Measurements from ENCODE around the gene VPS25. TPM values are rescaled to one million over a fixed set of nuclear protein-coding genes. Genes with fewer than 3 reads are reported as not detected.
A peak's percentile ranks its signal among the peaks of the same experiment; 100 is the strongest.

The VPS25 gene
- total RNA-seq, 2 donors from 2014 or later: 114 to 126 TPM

- H3K27ac ChIP-seq (ENCODE audit: low read depth, low read length): no peak within 1 kb of the TSS
- WGBS, 2 experiments (ENCODE audit: insufficient coverage in 1 of 2, insufficient read length in 1 of 2): 6% methylated on average over 91 of the region's 92 CpGs; no CpG with 5 or more reads in 1 of the 2 experiments
- H3K27ac Mint-ChIP-seq: no peak within 1 kb of the TSS
Observed at GRCh38 chr17:42760652-42761581, 12.3 kb upstream of the VPS25 start, which contains the start of gene RAMP2. Gene RAMP2, plus strand, starts transcription at chr17:42761227. Its CDS starts 35 bp downstream, at chr17:42761262.

GRCh38 chr17:42761638-42762037, 11.6 kb upstream of the VPS25 start:
- WGBS, 2 experiments (ENCODE audit: insufficient coverage in 1 of 2, insufficient read length in 1 of 2): 82 to 86% methylated on average over 6 to 12 of the region's 12 CpGs
- H3K9me3 ChIP-seq (ENCODE audit: control insufficient read depth, low read length): no peaks in the 10 kb centered on the region
- Mint-ChIP-seq H3K27ac (no peak overlapping the region), H3K27me3 (ENCODE audit: insufficient read depth) (peaks cover 46% of the 10 kb centered on the region), H3K4me1 (peaks cover 7% of the 10 kb centered on the region), H3K9me3 (no peaks in the 10 kb centered on the region), H3K4me3 (peak overlapping the region; percentile 54), H3K36me3 (ENCODE audit: low read depth) (no peaks in the 10 kb centered on the region)
- TF ChIP-seq CTCF (conservative IDR thresholded peaks at IDR 0.05): no peak
- peak; percentile 52 for DNase-seq
- no peak overlapping the region for H3K9ac ChIP-seq (ENCODE audit: extremely low read depth, low read length, poor library complexity, severe bottlenecking)
- H3K4me1 ChIP-seq (ENCODE audit: control insufficient read depth, insufficient read depth, low read length): peaks cover 4% of the 10 kb centered on the region
- H3K36me3 ChIP-seq (ENCODE audit: control insufficient read depth, insufficient read depth, low read length): no peaks in the 10 kb centered on the region
- H3K27me3 ChIP-seq (ENCODE audit: control insufficient read depth, insufficient read depth, low read length, poor library complexity, severe bottlenecking): peaks cover 49% of the 10 kb centered on the region
- H3K4me3 ChIP-seq (ENCODE audit: low read length): no peak overlapping the region
- H3K27ac ChIP-seq (ENCODE audit: low read depth, low read length): no peak overlapping the region

More at GRCh38 chr17:42760652-42761581, 12.3 kb upstream of the VPS25 start, which contains the start of gene RAMP2:
- no peaks in the 10 kb centered on the region for H3K9me3 Mint-ChIP-seq
- no peak for TF ChIP-seq CTCF (conservative IDR thresholded peaks at IDR 0.05)
- Histone ChIP-seq H3K9ac (ENCODE audit: extremely low read depth, low read length, poor library complexity, severe bottlenecking) (no peak within 1 kb of the TSS), H3K9me3 (ENCODE audit: control insufficient read depth, low read length) (no peaks in the 10 kb centered on the region), H3K27me3 (ENCODE audit: control insufficient read depth, insufficient read depth, low read length, poor library complexity, severe bottlenecking) (peaks cover 49% of the 10 kb centered on the region), H3K4me3 (ENCODE audit: low read length) (peak within 1 kb of the TSS; percentile 58), H3K4me1 (ENCODE audit: control insufficient read depth, insufficient read depth, low read length) (peaks cover 4% of the 10 kb centered on the region), H3K36me3 (ENCODE audit: control insufficient read depth, insufficient read depth, low read length) (no peaks in the 10 kb centered on the region)
- H3K4me1 Mint-ChIP-seq: peaks cover 7% of the 10 kb centered on the region
- no peaks in the 10 kb centered on the region for H3K36me3 Mint-ChIP-seq (ENCODE audit: low read depth)
- peak; percentile 84 for DNase-seq
- peak within 1 kb of the TSS; percentile 54 for H3K4me3 Mint-ChIP-seq
- peaks cover 47% of the 10 kb centered on the region for H3K27me3 Mint-ChIP-seq (ENCODE audit: insufficient read depth)

GRCh38 chr17:42766124-42766523, 7.1 kb upstream of the VPS25 start:
- Histone ChIP-seq H3K4me1 (ENCODE audit: control insufficient read depth, insufficient read depth, low read length) (peaks cover 4% of the 10 kb centered on the region), H3K27ac (ENCODE audit: low read depth, low read length) (no peak overlapping the region), H3K4me3 (ENCODE audit: low read length) (no peak overlapping the region), H3K36me3 (ENCODE audit: control insufficient read depth, insufficient read depth, low read length) (no peaks in the 10 kb centered on the region), H3K9ac (ENCODE audit: extremely low read depth, low read length, poor library complexity, severe bottlenecking) (no peak overlapping the region), H3K27me3 (ENCODE audit: control insufficient read depth, insufficient read depth, low read length, poor library complexity, severe bottlenecking) (peaks cover 27% of the 10 kb centered on the region), H3K9me3 (ENCODE audit: control insufficient read depth, low read length) (no peaks in the 10 kb centered on the region)
- Mint-ChIP-seq H3K27ac (no peak overlapping the region), H3K4me3 (no peak overlapping the region), H3K9me3 (no peaks in the 10 kb centered on the region), H3K36me3 (ENCODE audit: low read depth) (no peaks in the 10 kb centered on the region), H3K27me3 (ENCODE audit: insufficient read depth) (peaks cover 35% of the 10 kb centered on the region), H3K4me1 (peaks cover 7% of the 10 kb centered on the region)
- WGBS, 2 experiments (ENCODE audit: insufficient coverage in 1 of 2, insufficient read length in 1 of 2): 84 to 96% methylated on average over 4 to 6 of the region's 6 CpGs
- no peak for TF ChIP-seq CTCF (conservative IDR thresholded peaks at IDR 0.05)
- no peak for DNase-seq
